SK-N-SH treated with all-trans-retinoic acid at 6 μM for 48 hours (cell line): ENCODE results near the gene RBM3.

Experiments used
- ARNTL ChIP-seq: fragments of 450-650 bp; formaldehyde crosslinking; IDR thresholded peaks from 2 replicates; pipeline ENCODE4 v1.5.0; 2020; ENCODE audit warnings: low read depth, mild to moderate bottlenecking, moderate library complexity, borderline replicate concordance
- BACH2 ChIP-seq: fragments of 250-450 bp; sonication (Bioruptor Pico); IDR thresholded peaks from 2 replicates; pipeline ENCODE4 v1.9.0; 2021; ENCODE audit warnings: mild to moderate bottlenecking, borderline replicate concordance
- CSDC2 ChIP-seq: fragments of 250-450 bp; sonication (Bioruptor Pico); IDR thresholded peaks from 2 replicates; pipeline ENCODE4 v1.5.0; 2020; ENCODE audit warnings: mild to moderate bottlenecking, moderate library complexity
- ISL1 ChIP-seq: fragments of 250-450 bp; sonication (Bioruptor Pico); IDR thresholded peaks from 2 replicates; pipeline ENCODE4 v2.1.2; 2022; ENCODE audit warnings: mild to moderate bottlenecking, moderate library complexity
- OSR1 ChIP-seq: fragments of 250-450 bp; sonication (Bioruptor Pico); IDR thresholded peaks from 2 replicates; pipeline ENCODE4 v1.8.0; 2022; ENCODE audit warnings: moderate library complexity, mild to moderate bottlenecking, inconsistent platforms
- POU6F1 ChIP-seq: fragments of 250-450 bp; sonication (Bioruptor Pico); IDR thresholded peaks from 2 replicates; pipeline ENCODE4 v1.8.0; 2021; ENCODE audit warnings: low read depth, mild to moderate bottlenecking, moderate library complexity, borderline replicate concordance
- SNAI2 ChIP-seq: fragments of 250-450 bp; sonication (Bioruptor Pico); IDR thresholded peaks from 2 replicates; pipeline ENCODE4 v1.5.0; 2020; ENCODE audit warnings: mild to moderate bottlenecking, moderate library complexity
- TOX ChIP-seq: fragments of 250-450 bp; sonication (Bioruptor Pico); IDR thresholded peaks from 2 replicates; pipeline ENCODE4 v1.8.0; 2021; ENCODE audit warnings: mild to moderate bottlenecking, moderate library complexity, borderline replicate concordance
- TSHZ2 ChIP-seq: fragments of 250-450 bp; sonication (Bioruptor Pico); IDR thresholded peaks from 2 replicates; pipeline ENCODE4 v1.5.0; 2020; ENCODE audit warnings: mild to moderate bottlenecking, moderate library complexity
- ZC3H10 ChIP-seq: fragments of 250-450 bp; sonication (Bioruptor Pico); IDR thresholded peaks from 2 replicates; pipeline ENCODE4 v1.5.1; 2021; ENCODE audit warnings: mild to moderate bottlenecking, moderate library complexity
- ZFP3 ChIP-seq: fragments of 250-450 bp; sonication (Bioruptor Pico); IDR thresholded peaks from 2 replicates; pipeline ENCODE4 v1.5.0; 2020; ENCODE audit warnings: mild to moderate bottlenecking, moderate library complexity
- ZFP30 ChIP-seq: fragments of 450-650 bp; formaldehyde crosslinking; IDR thresholded peaks from 2 replicates; pipeline ENCODE4 v1.5.0; 2022; ENCODE audit warnings: mild to moderate bottlenecking, moderate library complexity
- TF ChIP-seq, protein P1 (sequence below): fragments of 250-450 bp; sonication (Bioruptor Pico); IDR thresholded peaks from 2 replicates; pipeline ENCODE4 v1.5.1; 2020; ENCODE audit warnings: low read depth, mild to moderate bottlenecking, moderate library complexity
- TF ChIP-seq, protein P2 (sequence below): fragments of 250-450 bp; sonication (Bioruptor Pico); IDR thresholded peaks from 2 replicates; pipeline ENCODE4 v1.8.0; 2020; ENCODE audit warnings: mild to moderate bottlenecking, moderate library complexity, borderline replicate concordance

DNA sequence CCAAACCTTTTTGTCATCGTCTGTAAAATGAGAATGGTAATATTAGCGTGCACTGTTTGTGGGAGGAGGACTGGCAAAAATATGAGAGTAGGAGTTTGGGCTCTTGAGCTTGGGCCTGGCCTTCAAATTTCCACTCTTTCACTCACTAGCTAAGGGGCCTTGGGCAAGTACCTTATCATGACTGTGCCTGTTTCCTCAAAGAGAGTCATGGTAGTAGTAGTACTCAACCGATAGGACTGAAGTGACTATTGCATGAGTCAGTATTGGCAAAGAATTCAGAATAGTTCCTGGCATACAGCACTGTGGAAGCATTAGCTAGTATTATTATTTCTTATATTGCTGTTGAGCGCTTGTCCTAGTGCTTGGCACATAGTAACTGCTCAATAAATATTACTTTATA, 16.0 kb upstream of the RBM3 start:
- TF ChIP-seq, protein P1, sequence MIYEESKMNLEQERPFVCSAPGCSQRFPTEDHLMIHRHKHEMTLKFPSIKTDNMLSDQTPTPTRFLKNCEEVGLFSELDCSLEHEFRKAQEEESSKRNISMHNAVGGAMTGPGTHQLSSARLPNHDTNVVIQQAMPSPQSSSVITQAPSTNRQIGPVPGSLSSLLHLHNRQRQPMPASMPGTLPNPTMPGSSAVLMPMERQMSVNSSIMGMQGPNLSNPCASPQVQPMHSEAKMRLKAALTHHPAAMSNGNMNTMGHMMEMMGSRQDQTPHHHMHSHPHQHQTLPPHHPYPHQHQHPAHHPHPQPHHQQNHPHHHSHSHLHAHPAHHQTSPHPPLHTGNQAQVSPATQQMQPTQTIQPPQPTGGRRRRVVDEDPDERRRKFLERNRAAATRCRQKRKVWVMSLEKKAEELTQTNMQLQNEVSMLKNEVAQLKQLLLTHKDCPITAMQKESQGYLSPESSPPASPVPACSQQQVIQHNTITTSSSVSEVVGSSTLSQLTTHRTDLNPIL (CRISPR knock-in tag): no peak
- TF ChIP-seq TSHZ2 (CRISPR knock-in tag): no peak
- no peak for TF ChIP-seq CSDC2 (CRISPR knock-in tag)
- TF ChIP-seq, protein P2, sequence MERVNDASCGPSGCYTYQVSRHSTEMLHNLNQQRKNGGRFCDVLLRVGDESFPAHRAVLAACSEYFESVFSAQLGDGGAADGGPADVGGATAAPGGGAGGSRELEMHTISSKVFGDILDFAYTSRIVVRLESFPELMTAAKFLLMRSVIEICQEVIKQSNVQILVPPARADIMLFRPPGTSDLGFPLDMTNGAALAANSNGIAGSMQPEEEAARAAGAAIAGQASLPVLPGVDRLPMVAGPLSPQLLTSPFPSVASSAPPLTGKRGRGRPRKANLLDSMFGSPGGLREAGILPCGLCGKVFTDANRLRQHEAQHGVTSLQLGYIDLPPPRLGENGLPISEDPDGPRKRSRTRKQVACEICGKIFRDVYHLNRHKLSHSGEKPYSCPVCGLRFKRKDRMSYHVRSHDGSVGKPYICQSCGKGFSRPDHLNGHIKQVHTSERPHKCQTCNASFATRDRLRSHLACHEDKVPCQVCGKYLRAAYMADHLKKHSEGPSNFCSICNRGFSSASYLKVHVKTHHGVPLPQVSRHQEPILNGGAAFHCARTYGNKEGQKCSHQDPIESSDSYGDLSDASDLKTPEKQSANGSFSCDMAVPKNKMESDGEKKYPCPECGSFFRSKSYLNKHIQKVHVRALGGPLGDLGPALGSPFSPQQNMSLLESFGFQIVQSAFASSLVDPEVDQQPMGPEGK (CRISPR knock-in tag): no peak
- TF ChIP-seq ZFP30 (CRISPR knock-in tag): no peak
- TF ChIP-seq ZC3H10: no peak
- no peak for TF ChIP-seq ARNTL
- TF ChIP-seq ISL1 (CRISPR knock-in tag): no peak
- no peak for TF ChIP-seq TOX (CRISPR knock-in tag)
- TF ChIP-seq BACH2 (CRISPR knock-in tag): no peak
- TF ChIP-seq POU6F1 (CRISPR knock-in tag): no peak
- no peak for TF ChIP-seq OSR1
- TF ChIP-seq ZFP3 (CRISPR knock-in tag): no peak
- TF ChIP-seq SNAI2 (CRISPR knock-in tag): no peak
